OCI-LY3 (cell line): ENCODE measurements around the gene PLCB1.

ENCODE experiments used
- EZH2phosphoT487 ChIP-seq: fragments of 200-600 bp; shearing (Covaris generic); IDR thresholded peaks from 2 replicates; pipeline ENCODE4 v1.6.1; 2018; ENCODE audit warnings: antibody characterized with exemption, mixed run types, low read depth
- TF ChIP-seq, protein P1 (sequence below): fragments of 200-600, 300-600 bp; sonication (generic); IDR thresholded peaks from 2 replicates; pipeline ENCODE4 v1.5.1; 2014; ENCODE audit warnings: antibody characterized with exemption, low read length, low read depth

DNA sequence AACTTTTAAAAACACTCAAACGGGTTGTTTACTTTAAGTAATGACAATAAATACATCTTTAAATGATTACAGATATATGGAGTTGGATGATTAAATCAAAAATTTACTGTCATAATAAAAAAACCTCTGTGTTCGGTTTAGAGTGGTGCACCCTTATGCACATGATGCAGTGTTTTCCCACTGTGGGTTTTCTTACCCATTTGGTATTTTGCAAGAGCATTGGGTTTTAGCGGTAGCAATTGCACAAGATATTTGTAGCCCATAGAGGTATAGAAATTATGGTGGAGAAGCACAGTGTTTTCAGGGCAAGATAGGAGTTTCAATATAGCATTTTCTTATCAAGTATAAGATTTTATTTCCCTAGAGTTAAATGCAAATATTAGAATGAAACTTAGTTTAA lies 526.0 kb downstream of the PLCB1 start:
- TF ChIP-seq, protein P1, sequence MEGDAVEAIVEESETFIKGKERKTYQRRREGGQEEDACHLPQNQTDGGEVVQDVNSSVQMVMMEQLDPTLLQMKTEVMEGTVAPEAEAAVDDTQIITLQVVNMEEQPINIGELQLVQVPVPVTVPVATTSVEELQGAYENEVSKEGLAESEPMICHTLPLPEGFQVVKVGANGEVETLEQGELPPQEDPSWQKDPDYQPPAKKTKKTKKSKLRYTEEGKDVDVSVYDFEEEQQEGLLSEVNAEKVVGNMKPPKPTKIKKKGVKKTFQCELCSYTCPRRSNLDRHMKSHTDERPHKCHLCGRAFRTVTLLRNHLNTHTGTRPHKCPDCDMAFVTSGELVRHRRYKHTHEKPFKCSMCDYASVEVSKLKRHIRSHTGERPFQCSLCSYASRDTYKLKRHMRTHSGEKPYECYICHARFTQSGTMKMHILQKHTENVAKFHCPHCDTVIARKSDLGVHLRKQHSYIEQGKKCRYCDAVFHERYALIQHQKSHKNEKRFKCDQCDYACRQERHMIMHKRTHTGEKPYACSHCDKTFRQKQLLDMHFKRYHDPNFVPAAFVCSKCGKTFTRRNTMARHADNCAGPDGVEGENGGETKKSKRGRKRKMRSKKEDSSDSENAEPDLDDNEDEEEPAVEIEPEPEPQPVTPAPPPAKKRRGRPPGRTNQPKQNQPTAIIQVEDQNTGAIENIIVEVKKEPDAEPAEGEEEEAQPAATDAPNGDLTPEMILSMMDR, result no peak
- TF ChIP-seq EZH2phosphoT487, result no peak
